Measurements from ENCODE around the gene UNC5C. TPM values are rescaled to one million over a fixed set of nuclear protein-coding genes. Genes with fewer than 3 reads are reported as not detected.

Gene UNC5C
- total RNA-seq, 4 donors from 2014 or later = 1.7 to 2.4 (median 2.0) TPM

- no peaks in the 10 kb centered on the region for H3K4me1 ChIP-seq
- DNase-seq (ENCODE audit: extremely low spot score) = no peak
- no peak overlapping the region for H3K27ac ChIP-seq (replicated peaks in 1 of 4)
- intact Hi-C loops (cut with DNase I) = no loop called here
- H3K9me3 ChIP-seq = peaks cover 0 to 5% (median 0%) of the 10 kb centered on the region in 4 donors
- no peak overlapping the region for H3K4me3 ChIP-seq
- TF ChIP-seq CTCF (IDR thresholded peaks at IDR 0.05) (no peak), POLR2AphosphoS5 (IDR thresholded peaks at IDR 0.05) (no peak), POLR2A (IDR thresholded peaks at IDR 0.05; ENCODE audit: low read depth) (no peak), EP300 (IDR thresholded peaks at IDR 0.05) (no peak)
- WGBS = 62% methylated on average over 1 of the region's 1 CpG
- H3K36me3 ChIP-seq = no peaks in the 10 kb centered on the region
- H3K27me3 ChIP-seq = no peaks in the 10 kb centered on the region
Observed at GRCh38 chr4:95300304-95300703, 248.5 kb downstream of the UNC5C start.

GRCh38 chr4:95296052-95296451 lies 252.7 kb downstream of the UNC5C start:
- Histone ChIP-seq H3K27ac (replicated peaks in 1 of 4) (no peak overlapping the region), H3K4me3 (no peak overlapping the region), H3K9me3 (peaks cover 0 to 5% (median 0%) of the 10 kb centered on the region in 4 donors), H3K4me1 (no peaks in the 10 kb centered on the region), H3K36me3 (no peaks in the 10 kb centered on the region), H3K27me3 (no peaks in the 10 kb centered on the region)
- intact Hi-C loops (cut with DNase I) = no loop called here
- DNase-seq (ENCODE audit: extremely low spot score) = no peak
- 89% methylated on average over 2 of the region's 2 CpGs for WGBS
- TF ChIP-seq POLR2A (IDR thresholded peaks at IDR 0.05; ENCODE audit: low read depth) = no peak
- TF ChIP-seq POLR2AphosphoS5 (IDR thresholded peaks at IDR 0.05) = no peak
- no peak for TF ChIP-seq EP300 (IDR thresholded peaks at IDR 0.05)
- TF ChIP-seq CTCF (IDR thresholded peaks at IDR 0.05) = no peak

GRCh38 chr4:95295157-95295556 lies 253.6 kb downstream of the UNC5C start:
- WGBS = 45% methylated on average over 1 of the region's 1 CpG
- H3K36me3 ChIP-seq = no peaks in the 10 kb centered on the region
- intact Hi-C loops (cut with DNase I) = no loop called here
- H3K27ac ChIP-seq (replicated peaks in 1 of 4) = no peak overlapping the region
- no peaks in the 10 kb centered on the region for H3K4me1 ChIP-seq
- no peaks in the 10 kb centered on the region for H3K27me3 ChIP-seq
- peaks cover 0 to 5% (median 0%) of the 10 kb centered on the region in 4 donors for H3K9me3 ChIP-seq
- no peak for DNase-seq (ENCODE audit: extremely low spot score)
- TF ChIP-seq POLR2AphosphoS5 (IDR thresholded peaks at IDR 0.05) (no peak), POLR2A (IDR thresholded peaks at IDR 0.05; ENCODE audit: low read depth) (no peak)
- no peak overlapping the region for H3K4me3 ChIP-seq

- WGBS = 94% methylated on average over 4 of the region's 4 CpGs
- TF ChIP-seq EP300 (IDR thresholded peaks at IDR 0.05) = no peak
- TF ChIP-seq POLR2A (IDR thresholded peaks at IDR 0.05; ENCODE audit: low read depth) = no peak
- TF ChIP-seq POLR2AphosphoS5 (IDR thresholded peaks at IDR 0.05) = no peak
- TF ChIP-seq CTCF (IDR thresholded peaks at IDR 0.05) = no peak
- no peak for DNase-seq (ENCODE audit: extremely low spot score)
- no peaks in the 10 kb centered on the region for H3K27me3 ChIP-seq
- no peaks in the 10 kb centered on the region for H3K4me1 ChIP-seq
- no peaks in the 10 kb centered on the region for H3K36me3 ChIP-seq
- no peak overlapping the region for H3K27ac ChIP-seq (replicated peaks in 1 of 4)
- H3K4me3 ChIP-seq = no peak overlapping the region
- intact Hi-C loops (cut with DNase I) = no loop called here
- H3K9me3 ChIP-seq = peaks cover 0 to under 1% (median 0%) of the 10 kb centered on the region in 4 donors
Observed at GRCh38 chr4:95294321-95294720, 254.5 kb downstream of the UNC5C start.

- intact Hi-C loops (cut with DNase I) = no loop called here
- DNase-seq (ENCODE audit: extremely low spot score) = no peak
- Histone ChIP-seq H3K4me3 (no peak overlapping the region), H3K27ac (replicated peaks in 1 of 4) (no peak overlapping the region), H3K9me3 (no peaks in the 10 kb centered on the region), H3K27me3 (no peaks in the 10 kb centered on the region), H3K36me3 (no peaks in the 10 kb centered on the region), H3K4me1 (no peaks in the 10 kb centered on the region)
- WGBS = 61% methylated on average over 1 of the region's 1 CpG
- TF ChIP-seq EP300 (IDR thresholded peaks at IDR 0.05) (no peak), CTCF (IDR thresholded peaks at IDR 0.05) (no peak), POLR2A (IDR thresholded peaks at IDR 0.05; ENCODE audit: low read depth) (no peak)
Observed at GRCh38 chr4:95293014-95293413, 255.8 kb downstream of the UNC5C start.
